ENCODE data around the gene RNF166. TPM values are rescaled to one million over a fixed set of nuclear protein-coding genes. Genes with fewer than 3 reads are reported as not detected.

The RNF166 gene
- total and polyA plus RNA-seq, 2 of the 13 experiments (the other 11 are each of a cell fraction or from before 2014, with no cell fraction given), result 21.4 to 23.0 TPM

DNA sequence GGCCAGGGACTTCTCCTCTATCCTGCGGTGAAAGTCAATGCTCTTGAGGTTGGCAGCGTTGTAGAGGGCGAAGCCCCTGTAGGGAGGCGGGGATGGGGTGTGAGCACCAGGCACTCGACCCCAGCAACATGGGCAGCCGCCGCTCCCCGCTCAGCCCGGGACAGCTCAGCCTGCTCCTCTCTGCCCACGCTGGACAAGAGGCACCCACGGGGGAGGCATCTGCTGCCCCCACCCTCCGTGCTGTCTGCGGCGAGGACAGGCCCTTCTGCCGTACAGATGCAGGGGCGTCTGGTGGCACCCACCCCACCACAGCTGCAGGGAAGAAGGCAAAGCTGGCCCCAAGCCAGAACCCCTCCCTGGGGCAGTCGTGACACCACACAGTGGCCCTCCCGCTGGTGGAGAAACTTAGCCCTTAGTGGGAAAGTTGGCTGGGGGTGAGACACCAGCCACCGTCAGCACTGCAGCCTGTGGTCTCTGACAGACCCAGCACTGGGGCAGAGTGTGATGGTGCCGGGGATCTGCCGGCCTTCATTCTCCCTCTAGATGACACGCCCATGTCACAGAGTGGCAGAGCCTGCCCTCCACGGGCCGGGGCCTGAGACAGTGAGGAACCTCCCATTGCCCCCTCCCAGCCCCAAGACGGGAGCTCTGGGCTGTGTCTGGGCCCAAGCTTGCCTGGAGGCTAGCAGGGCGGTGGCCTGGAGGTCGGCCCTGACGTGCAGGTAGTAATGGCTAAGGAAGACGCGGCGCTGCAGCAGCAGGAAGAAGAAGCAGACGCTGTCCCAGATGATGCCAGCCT lies 19.6 kb upstream of the RNF166 start (continued):
- TF ChIP-seq, protein P1, sequence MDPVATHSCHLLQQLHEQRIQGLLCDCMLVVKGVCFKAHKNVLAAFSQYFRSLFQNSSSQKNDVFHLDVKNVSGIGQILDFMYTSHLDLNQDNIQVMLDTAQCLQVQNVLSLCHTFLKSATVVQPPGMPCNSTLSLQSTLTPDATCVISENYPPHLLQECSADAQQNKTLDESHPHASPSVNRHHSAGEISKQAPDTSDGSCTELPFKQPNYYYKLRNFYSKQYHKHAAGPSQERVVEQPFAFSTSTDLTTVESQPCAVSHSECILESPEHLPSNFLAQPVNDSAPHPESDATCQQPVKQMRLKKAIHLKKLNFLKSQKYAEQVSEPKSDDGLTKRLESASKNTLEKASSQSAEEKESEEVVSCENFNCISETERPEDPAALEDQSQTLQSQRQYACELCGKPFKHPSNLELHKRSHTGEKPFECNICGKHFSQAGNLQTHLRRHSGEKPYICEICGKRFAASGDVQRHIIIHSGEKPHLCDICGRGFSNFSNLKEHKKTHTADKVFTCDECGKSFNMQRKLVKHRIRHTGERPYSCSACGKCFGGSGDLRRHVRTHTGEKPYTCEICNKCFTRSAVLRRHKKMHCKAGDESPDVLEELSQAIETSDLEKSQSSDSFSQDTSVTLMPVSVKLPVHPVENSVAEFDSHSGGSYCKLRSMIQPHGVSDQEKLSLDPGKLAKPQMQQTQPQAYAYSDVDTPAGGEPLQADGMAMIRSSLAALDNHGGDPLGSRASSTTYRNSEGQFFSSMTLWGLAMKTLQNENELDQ (CRISPR knock-in tag; IDR thresholded peaks at IDR 0.05; ENCODE audit: borderline replicate concordance), result no peak
- TF ChIP-seq, protein P2, sequence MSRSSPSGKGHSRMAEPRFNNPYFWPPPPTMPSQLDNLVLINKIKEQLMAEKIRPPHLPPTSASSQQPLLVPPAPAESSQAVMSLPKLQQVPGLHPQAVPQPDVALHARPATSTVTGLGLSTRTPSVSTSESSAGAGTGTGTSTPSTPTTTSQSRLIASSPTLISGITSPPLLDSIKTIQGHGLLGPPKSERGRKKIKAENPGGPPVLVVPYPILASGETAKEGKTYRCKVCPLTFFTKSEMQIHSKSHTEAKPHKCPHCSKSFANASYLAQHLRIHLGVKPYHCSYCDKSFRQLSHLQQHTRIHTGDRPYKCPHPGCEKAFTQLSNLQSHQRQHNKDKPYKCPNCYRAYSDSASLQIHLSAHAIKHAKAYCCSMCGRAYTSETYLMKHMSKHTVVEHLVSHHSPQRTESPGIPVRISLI (CRISPR knock-in tag; IDR thresholded peaks at IDR 0.05; ENCODE audit: borderline replicate concordance), result no peak

DNA sequence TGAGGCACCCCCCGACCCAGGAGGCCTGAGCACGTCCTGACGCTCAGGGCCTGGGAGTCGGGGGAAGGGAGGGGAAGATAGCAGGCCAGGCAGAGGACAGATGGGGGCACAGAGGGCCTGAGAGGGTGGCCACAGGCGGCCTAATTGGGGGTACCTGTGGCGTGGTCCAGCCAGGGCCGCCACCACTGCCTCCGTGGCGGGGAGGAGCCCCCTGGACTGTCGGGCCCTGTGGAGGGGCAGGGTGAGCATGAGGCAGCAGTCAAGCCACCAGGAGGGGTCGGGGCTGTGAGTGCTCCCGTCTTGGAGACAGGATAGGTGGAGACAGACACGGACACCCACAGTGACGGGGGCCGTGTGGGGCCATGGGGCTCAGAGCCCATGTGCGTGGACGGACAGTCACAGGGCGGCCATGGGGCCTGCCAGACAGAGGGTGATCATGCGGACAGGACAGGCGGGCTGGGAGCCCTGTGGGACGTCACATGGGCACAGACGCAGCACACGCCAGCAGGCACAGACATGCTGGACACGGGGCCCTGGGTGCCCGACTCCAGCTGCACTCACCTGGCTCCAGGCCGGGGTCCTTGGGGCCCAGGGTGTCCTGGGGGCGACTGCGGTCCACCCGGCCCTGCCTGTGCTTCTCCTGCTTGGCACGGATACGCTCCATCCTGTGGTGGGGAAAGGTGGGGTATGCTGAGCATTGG lies 18.8 kb upstream of the RNF166 start:
- H3K27ac ChIP-seq (ENCODE audit: extremely low read length, insufficient read depth, low read length), result no peak overlapping the region
- intact Hi-C loops (cut with micrococcal nuclease; ENCODE audit: unreplicated experiment) (no loop called here), in situ Hi-C loops (cut with HindIII; ENCODE audit: extremely low pct_ligation_motif_present, low pct_unique_long_range_greater_than_20kb) (no loop called here)
- FAIRE-seq (no peak), ATAC-seq (no peak), DNase-seq (ENCODE audit: low spot score) (no peak)
- H2AFZ ChIP-seq (ENCODE audit: low read length), result no peak overlapping the region
- peaks cover 61 to 77% of the 10 kb centered on the region in 2 experiments; a peak in 4 of 5 replicates for H3K36me3 ChIP-seq (replicated peaks in 1 of 2; ENCODE audit: control insufficient read depth in 1 of 2, insufficient read depth in 2 of 2, low read length in 2 of 2)
- ChIA-PET CTCF (ENCODE audit: low intra/inter-chr PET ratio, low total read pairs) (no interaction called here), POLR2A (no interaction called here)
- BruUV-seq (replicated peaks), result no TSS peak
- H3K4me1 ChIP-seq (ENCODE audit: insufficient read depth, low read length), result no peaks in the 10 kb centered on the region
- H3K9me3 ChIP-seq (ENCODE audit: low read length), result no peaks in the 10 kb centered on the region
- H3K4me3 ChIP-seq (replicated peaks in 1 of 3; ENCODE audit: insufficient read depth in 1 of 3, low read depth in 2 of 3, low read length in 3 of 3), result no peak overlapping the region
- no peak overlapping the region for H3K4me2 ChIP-seq (ENCODE audit: low read depth, low read length)
- H3K9ac ChIP-seq (ENCODE audit: insufficient read depth, low read depth, low read length), result no peak overlapping the region
- no peaks in the 10 kb centered on the region for H3K27me3 ChIP-seq (ENCODE audit: control insufficient read depth in 1 of 2, insufficient read depth in 2 of 2, low read length in 2 of 2)
- H4K20me1 ChIP-seq (ENCODE audit: insufficient read depth, low read length), result no peaks in the 10 kb centered on the region
- H3K79me2 ChIP-seq (ENCODE audit: insufficient read depth, low read length), result no peaks in the 10 kb centered on the region
- WGBS (ENCODE audit: low lambda C conversion rate), result 96% methylated on average over 20 of the region's 31 CpGs
- TF ChIP-seq SP4 (CRISPR knock-in tag; IDR thresholded peaks at IDR 0.05), result no peak
- TF ChIP-seq AGO2 (optimal IDR thresholded peaks at IDR 0.05; ENCODE audit: low read depth, low read length), result peak; percentile 78
- TF ChIP-seq, protein P3, sequence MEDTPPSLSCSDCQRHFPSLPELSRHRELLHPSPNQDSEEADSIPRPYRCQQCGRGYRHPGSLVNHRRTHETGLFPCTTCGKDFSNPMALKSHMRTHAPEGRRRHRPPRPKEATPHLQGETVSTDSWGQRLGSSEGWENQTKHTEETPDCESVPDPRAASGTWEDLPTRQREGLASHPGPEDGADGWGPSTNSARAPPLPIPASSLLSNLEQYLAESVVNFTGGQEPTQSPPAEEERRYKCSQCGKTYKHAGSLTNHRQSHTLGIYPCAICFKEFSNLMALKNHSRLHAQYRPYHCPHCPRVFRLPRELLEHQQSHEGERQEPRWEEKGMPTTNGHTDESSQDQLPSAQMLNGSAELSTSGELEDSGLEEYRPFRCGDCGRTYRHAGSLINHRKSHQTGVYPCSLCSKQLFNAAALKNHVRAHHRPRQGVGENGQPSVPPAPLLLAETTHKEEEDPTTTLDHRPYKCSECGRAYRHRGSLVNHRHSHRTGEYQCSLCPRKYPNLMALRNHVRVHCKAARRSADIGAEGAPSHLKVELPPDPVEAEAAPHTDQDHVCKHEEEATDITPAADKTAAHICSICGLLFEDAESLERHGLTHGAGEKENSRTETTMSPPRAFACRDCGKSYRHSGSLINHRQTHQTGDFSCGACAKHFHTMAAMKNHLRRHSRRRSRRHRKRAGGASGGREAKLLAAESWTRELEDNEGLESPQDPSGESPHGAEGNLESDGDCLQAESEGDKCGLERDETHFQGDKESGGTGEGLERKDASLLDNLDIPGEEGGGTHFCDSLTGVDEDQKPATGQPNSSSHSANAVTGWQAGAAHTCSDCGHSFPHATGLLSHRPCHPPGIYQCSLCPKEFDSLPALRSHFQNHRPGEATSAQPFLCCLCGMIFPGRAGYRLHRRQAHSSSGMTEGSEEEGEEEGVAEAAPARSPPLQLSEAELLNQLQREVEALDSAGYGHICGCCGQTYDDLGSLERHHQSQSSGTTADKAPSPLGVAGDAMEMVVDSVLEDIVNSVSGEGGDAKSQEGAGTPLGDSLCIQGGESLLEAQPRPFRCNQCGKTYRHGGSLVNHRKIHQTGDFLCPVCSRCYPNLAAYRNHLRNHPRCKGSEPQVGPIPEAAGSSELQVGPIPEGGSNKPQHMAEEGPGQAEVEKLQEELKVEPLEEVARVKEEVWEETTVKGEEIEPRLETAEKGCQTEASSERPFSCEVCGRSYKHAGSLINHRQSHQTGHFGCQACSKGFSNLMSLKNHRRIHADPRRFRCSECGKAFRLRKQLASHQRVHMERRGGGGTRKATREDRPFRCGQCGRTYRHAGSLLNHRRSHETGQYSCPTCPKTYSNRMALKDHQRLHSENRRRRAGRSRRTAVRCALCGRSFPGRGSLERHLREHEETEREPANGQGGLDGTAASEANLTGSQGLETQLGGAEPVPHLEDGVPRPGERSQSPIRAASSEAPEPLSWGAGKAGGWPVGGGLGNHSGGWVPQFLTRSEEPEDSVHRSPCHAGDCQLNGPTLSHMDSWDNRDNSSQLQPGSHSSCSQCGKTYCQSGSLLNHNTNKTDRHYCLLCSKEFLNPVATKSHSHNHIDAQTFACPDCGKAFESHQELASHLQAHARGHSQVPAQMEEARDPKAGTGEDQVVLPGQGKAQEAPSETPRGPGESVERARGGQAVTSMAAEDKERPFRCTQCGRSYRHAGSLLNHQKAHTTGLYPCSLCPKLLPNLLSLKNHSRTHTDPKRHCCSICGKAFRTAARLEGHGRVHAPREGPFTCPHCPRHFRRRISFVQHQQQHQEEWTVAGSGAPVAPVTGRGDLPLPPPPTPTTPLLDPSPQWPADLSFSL (CRISPR knock-in tag; IDR thresholded peaks at IDR 0.05), result no peak
- no peak for TF ChIP-seq KLF15 (CRISPR knock-in tag; IDR thresholded peaks at IDR 0.05; ENCODE audit: borderline replicate concordance)
- TF ChIP-seq RBM22 (optimal IDR thresholded peaks at IDR 0.05; ENCODE audit: low read length), result peak; percentile 77
